ENCODE measurements around the gene CNTNAP4. TPM values are rescaled to one million over a fixed set of nuclear protein-coding genes. Genes with fewer than 3 reads are reported as not detected.

Gene CNTNAP4
- total RNA-seq, 1 experiment from 2014 or later: not detected

- H3K27me3 ChIP-seq (ENCODE audit: insufficient read depth, low read length): no peaks in the 10 kb centered on the region
- no peaks in the 10 kb centered on the region for H3K79me1 ChIP-seq (ENCODE audit: insufficient read depth, low read depth, low read length, poor library complexity, severe bottlenecking)
- H3K23me2 ChIP-seq (ENCODE audit: insufficient read length, low read depth, low read length, poor library complexity, severe bottlenecking): no peaks in the 10 kb centered on the region
- H4K91ac ChIP-seq (ENCODE audit: insufficient read length, low read depth, low read length): no peak overlapping the region
- H3K9me3 ChIP-seq (ENCODE audit: control insufficient read depth, low read depth, low read length): no peaks in the 10 kb centered on the region
- H3K18ac ChIP-seq (ENCODE audit: insufficient read length, low read depth, low read length): no peak overlapping the region
- DNase-seq: no peak
- no peak overlapping the region for H3K23ac ChIP-seq (ENCODE audit: insufficient read length, low read depth, low read length)
- no peak overlapping the region for H2AFZ ChIP-seq (ENCODE audit: low read length)
- no peak for TF ChIP-seq CTCF (conservative IDR thresholded peaks at IDR 0.05)
- no peak overlapping the region for H3K14ac ChIP-seq (ENCODE audit: insufficient read depth, low read length)
- H3K4ac ChIP-seq (ENCODE audit: low read depth, low read length): no peak overlapping the region
- Mint-ChIP-seq H3K4me1 (no peaks in the 10 kb centered on the region), H3K9me3 (no peaks in the 10 kb centered on the region; a peak in 1 of 5 replicates), H3K4me3 (no peak overlapping the region), H3K27me3 (ENCODE audit: low read depth) (peaks cover 20% of the 10 kb centered on the region), H3K27ac (no peak overlapping the region), H3K36me3 (ENCODE audit: insufficient read depth in 1 of 3, low read depth in 3 of 3) (no peaks in the 10 kb centered on the region)
- H3K9ac ChIP-seq (ENCODE audit: extremely low read depth, insufficient read length, low read length): no peak overlapping the region
- no peak overlapping the region for H4K5ac ChIP-seq (ENCODE audit: insufficient read length, low read depth, low read length)
- no peaks in the 10 kb centered on the region for H3K4me1 ChIP-seq (ENCODE audit: insufficient read depth, low read length)
- WGBS (ENCODE audit: extremely low coverage, insufficient read length, low lambda C conversion rate): no CpG with 5 or more reads among the region's 3 CpGs
- no peak overlapping the region for H2BK20ac ChIP-seq (ENCODE audit: low read depth, low read length, poor library complexity, severe bottlenecking)
- no peak overlapping the region for H3K4me2 ChIP-seq (ENCODE audit: insufficient read depth, insufficient read length, low read length)
- H2BK5ac ChIP-seq (ENCODE audit: insufficient read length, low read length): no peak overlapping the region
- no peak overlapping the region for H2BK120ac ChIP-seq (ENCODE audit: low read depth, low read length, poor library complexity, severe bottlenecking)
- H4K20me1 ChIP-seq (ENCODE audit: control insufficient read depth, insufficient read depth, insufficient read length): no peaks in the 10 kb centered on the region
- no peak overlapping the region for H4K8ac ChIP-seq (replicated peaks; ENCODE audit: insufficient read length, low read depth, low read length)
- no peak overlapping the region for H3T11ph ChIP-seq (ENCODE audit: low read length)
- H2BK12ac ChIP-seq (ENCODE audit: insufficient read length, low read depth, low read length): no peak overlapping the region
- H2BK15ac ChIP-seq (ENCODE audit: low read depth, low read length): no peak overlapping the region
- no peak overlapping the region for H3K56ac ChIP-seq (ENCODE audit: insufficient read length, low read depth, low read length)
- H2AK5ac ChIP-seq (ENCODE audit: insufficient read length, low read length): no peak overlapping the region
- H3K79me2 ChIP-seq (ENCODE audit: insufficient read depth, low read length): no peaks in the 10 kb centered on the region
- no peak overlapping the region for H3K27ac ChIP-seq (ENCODE audit: insufficient read length, low read depth, low read length)
Observed at GRCh38 chr16:76441391-76441790, 164.2 kb downstream of the CNTNAP4 start.

Measured in H9 (cell line).